HG03520 (cell line): ENCODE measurements around the gene TLR5.

Experiments used
- ATAC-seq: cut with Tn5 transposase; IDR thresholded peaks from one replicate; pipeline ENCODE4 v1.9.1; 2021; ENCODE audit warnings: mild to moderate bottlenecking, moderate library complexity; ENCODE audit not compliant: unreplicated experiment

Gene TLR5

GRCh38 chr1:223075834-223076233 is 67.2 kb downstream of the TLR5 start:
- no peak for ATAC-seq

- no peak for ATAC-seq
These were observed 68.4 kb downstream of the TLR5 start for GRCh38 chr1:223074445-223075300.

- ATAC-seq: no peak
These were observed 74.0 kb downstream of the TLR5 start for GRCh38 chr1:223068900-223069665.

GRCh38 chr1:223067914-223068313 is 75.1 kb downstream of the TLR5 start:
- no peak for ATAC-seq

GRCh38 chr1:223066415-223066814 is 76.6 kb downstream of the TLR5 start:
- ATAC-seq: no peak

GRCh38 chr1:223062177-223062576 is 80.9 kb downstream of the TLR5 start:
- ATAC-seq: no peak

- no peak for ATAC-seq
These were observed 83.5 kb downstream of the TLR5 start for GRCh38 chr1:223059526-223059925.
